HK-2 (cell line): Measurements from ENCODE around the gene FAM193A.
"Not testable (repeated sequence)": the region's sequence is repeated elsewhere in the genome, so short reads cannot be mapped to it uniquely, and the experiment has no call there.

Experiments
- DNase-seq: peaks from one replicate; pipeline ENCODE4 v3.0.0-alpha.2; 2018; ENCODE audit not compliant: unreplicated experiment

The FAM193A gene

GRCh38 chr4:2651546-2651945 is 115.1 kb downstream of the FAM193A start:
- DNase-seq: no peak

- no peak for DNase-seq
Measured at GRCh38 chr4:2651998-2652397, 115.6 kb downstream of the FAM193A start.

GRCh38 chr4:2652415-2653160 is 116.1 kb downstream of the FAM193A start:
- DNase-seq: no peak

- DNase-seq: no peak
Measured at GRCh38 chr4:2660596-2661211, 124.3 kb downstream of the FAM193A start.

- no peak for DNase-seq
Measured at GRCh38 chr4:2662598-2662997, 126.2 kb downstream of the FAM193A start.

- no peak for DNase-seq
Measured at GRCh38 chr4:2663275-2663674, 126.8 kb downstream of the FAM193A start.

- DNase-seq: no peak
Measured at GRCh38 chr4:2666722-2667247, 130.3 kb downstream of the FAM193A start.

- no peak for DNase-seq
Measured at GRCh38 chr4:2667428-2667827, 131.0 kb downstream of the FAM193A start.

GRCh38 chr4:2671267-2671895 is 134.9 kb downstream of the FAM193A start:
- DNase-seq: no peak

GRCh38 chr4:2672082-2672481 is 135.6 kb downstream of the FAM193A start:
- no peak for DNase-seq

GRCh38 chr4:2672700-2673099 is 136.3 kb downstream of the FAM193A start:
- no peak for DNase-seq

- no peak for DNase-seq
Measured at GRCh38 chr4:2673157-2673556, 136.7 kb downstream of the FAM193A start.

GRCh38 chr4:2679762-2680161 is 143.3 kb downstream of the FAM193A start:
- not testable (repeated sequence) for DNase-seq

GRCh38 chr4:2684486-2684885 is 148.0 kb downstream of the FAM193A start:
- DNase-seq: no peak

- DNase-seq: no peak
Measured at GRCh38 chr4:2685541-2685940, 149.1 kb downstream of the FAM193A start.

- DNase-seq: no peak
Measured at GRCh38 chr4:2686379-2687265, 150.2 kb downstream of the FAM193A start.

- no peak for DNase-seq
Measured at GRCh38 chr4:2688281-2688680, 151.8 kb downstream of the FAM193A start.

- no peak for DNase-seq
Measured at GRCh38 chr4:2688697-2689096, 152.2 kb downstream of the FAM193A start.

GRCh38 chr4:2689114-2689513 is 152.7 kb downstream of the FAM193A start:
- no peak for DNase-seq

GRCh38 chr4:2689825-2690700 is 153.6 kb downstream of the FAM193A start:
- DNase-seq: peak; percentile 85

GRCh38 chr4:2691313-2691712 is 154.9 kb downstream of the FAM193A start:
- DNase-seq: no peak
